GM19025 (cell line): ENCODE data around the gene METTL26.

Experiments
- ATAC-seq: cut with Tn5 transposase; IDR thresholded peaks from one replicate; pipeline ENCODE4 v1.9.1; 2021; ENCODE audit warnings: mild to moderate bottlenecking, low read depth, moderate library complexity; ENCODE audit not compliant: unreplicated experiment

The METTL26 gene

GRCh38 chr16:641326-642188 is 5.5 kb upstream of the METTL26 start, which contains the start of gene MCRIP2:
Gene MCRIP2 (plus strand): TSS chr16:641828. CDS start chr16:641992, 164 bp downstream.
- ATAC-seq = peak; percentile 43

GRCh38 chr16:640614-641013 is 4.5 kb upstream of the METTL26 start:
- no peak for ATAC-seq

GRCh38 chr16:638836-639235 is 2.7 kb upstream of the METTL26 start:
- no peak for ATAC-seq

GRCh38 chr16:638034-638543 is 2.0 kb upstream of the METTL26 start:
- ATAC-seq = no peak

GRCh38 chr16:637081-638018 is 1.2 kb upstream of the METTL26 start:
- ATAC-seq = no peak

- no peak for ATAC-seq
Measured at GRCh38 chr16:635573-636205, 416 bp downstream of the METTL26 start.

GRCh38 chr16:634996-635395 is 1.1 kb downstream of the METTL26 start:
- no peak for ATAC-seq

GRCh38 chr16:634051-634670 is 1.9 kb downstream of the METTL26 start:
- ATAC-seq = no peak

- no peak for ATAC-seq
Measured at GRCh38 chr16:633336-634050, 2.6 kb downstream of the METTL26 start.

- no peak for ATAC-seq
Measured at GRCh38 chr16:632486-633335, 3.4 kb downstream of the METTL26 start.

GRCh38 chr16:631808-632358 is 4.2 kb downstream of the METTL26 start:
- ATAC-seq = no peak

GRCh38 chr16:630815-631405 is 5.2 kb downstream of the METTL26 start, which contains the start of gene WFIKKN1:
Gene WFIKKN1 (plus strand): TSS chr16:630985. CDS start chr16:631254, 269 bp downstream.
- no peak for ATAC-seq

GRCh38 chr16:630249-630814 is 5.8 kb downstream of the METTL26 start:
- no peak for ATAC-seq

- ATAC-seq = no peak
Measured at GRCh38 chr16:629833-630248, 6.3 kb downstream of the METTL26 start.

- no peak for ATAC-seq
Measured at GRCh38 chr16:629185-629832, 6.8 kb downstream of the METTL26 start.

- ATAC-seq = no peak
Measured at GRCh38 chr16:628321-629061, 7.6 kb downstream of the METTL26 start.
